SJCRH30 (cell line): Measurements from ENCODE around the gene JARID2. TPM values are rescaled to one million over a fixed set of nuclear protein-coding genes. Genes with fewer than 3 reads are reported as not detected.
A peak's percentile ranks its signal among the peaks of the same experiment; 100 is the strongest.

ENCODE experiments used
- DNase-seq, 2 experiments: peaks; one replicate each; pipeline ENCODE4 v3.0.0-alpha.2; 2015 to 2020
- H3K27ac ChIP-seq: fragments of 250-450 bp; sonication (Bioruptor Pico); 2 replicates; pipeline ENCODE4 v1.5.1; 2020; ENCODE audit warnings: mild to moderate bottlenecking, moderate library complexity
- H3K27me3 ChIP-seq: fragments of 250-450 bp; sonication (Bioruptor Pico); 2 replicates; pipeline ENCODE4 v1.5.1; 2020; ENCODE audit warnings: mild to moderate bottlenecking, moderate library complexity
- H3K36me3 ChIP-seq: fragments of 250-450 bp; sonication (Bioruptor Pico); 2 replicates; pipeline ENCODE4 v1.5.1; 2020; ENCODE audit warnings: mild to moderate bottlenecking, moderate library complexity
- H3K4me1 ChIP-seq: fragments of 250-450 bp; sonication (Bioruptor Pico); 2 replicates; pipeline ENCODE4 v1.5.1; 2020; ENCODE audit warnings: mild to moderate bottlenecking, moderate library complexity
- H3K4me3 ChIP-seq: fragments of 250-450 bp; sonication (Bioruptor Pico); 2 replicates; pipeline ENCODE4 v1.5.1; 2020; ENCODE audit warnings: mild to moderate bottlenecking, moderate library complexity
- H3K9me3 ChIP-seq: fragments of 250-450 bp; sonication (Bioruptor Pico); replicated peaks from 2 replicates; pipeline ENCODE4 v1.5.1; 2020; ENCODE audit warnings: mild to moderate bottlenecking, moderate library complexity
- total RNA-seq: library from RNA; depleted of rRNA; stranded (reverse); fragments of >200 nt; shearing (Covaris generic); gene quantifications from 2 replicates; pipeline ENCODE4 v1.2.3, GENCODE V29; 2014

The JARID2 gene
- total RNA-seq, 1 experiment from 2014 or later, result 18.5 TPM

DNA sequence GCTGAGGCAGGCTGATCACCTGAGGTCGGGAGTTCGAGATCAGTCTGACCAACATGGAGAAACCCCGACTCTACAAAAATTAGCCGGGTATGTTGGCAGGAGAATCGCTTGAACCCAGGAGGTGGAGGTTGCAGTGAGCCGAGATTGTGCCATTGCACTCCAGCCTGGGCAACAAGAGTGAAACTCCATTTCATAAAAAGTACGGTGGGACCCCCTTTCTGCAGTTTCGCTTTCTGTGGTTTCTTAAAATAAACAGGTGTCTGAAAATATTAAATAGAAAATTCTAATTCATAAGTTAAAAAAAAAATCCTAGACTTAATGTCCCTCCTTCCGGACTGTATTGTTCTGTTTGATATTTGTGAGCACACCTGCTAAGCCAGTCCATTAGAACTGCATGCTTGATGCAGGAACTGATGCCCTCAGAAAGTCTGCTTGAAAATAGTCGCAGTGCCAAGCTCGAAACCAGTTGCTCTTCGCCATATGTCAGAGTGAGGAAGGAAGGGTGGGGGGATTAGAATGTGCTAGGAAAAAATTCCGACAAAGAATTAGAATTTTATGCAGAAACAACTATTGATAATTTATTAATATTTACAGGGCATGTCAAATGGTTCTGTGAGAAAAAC is 85.9 kb downstream of the JARID2 start:
- peak in 1 of 2 experiments; percentile 40 for DNase-seq
- no peaks in the 10 kb centered on the region for H3K27me3 ChIP-seq
- H3K4me1 ChIP-seq, result peaks cover 40% of the 10 kb centered on the region
- H3K9me3 ChIP-seq, result no peaks in the 10 kb centered on the region
- H3K36me3 ChIP-seq, result no peaks in the 10 kb centered on the region
- peak overlapping the region; percentile 46 for H3K27ac ChIP-seq
- H3K4me3 ChIP-seq, result no peak overlapping the region

GRCh38 chr6:15332446-15332845 is 86.6 kb downstream of the JARID2 start:
- H3K27ac ChIP-seq, result peak overlapping the region; percentile 46

GRCh38 chr6:15335385-15335784 is 89.5 kb downstream of the JARID2 start:
- H3K9me3 ChIP-seq, result no peaks in the 10 kb centered on the region
- H3K27me3 ChIP-seq, result no peaks in the 10 kb centered on the region
- no peak for DNase-seq
- H3K4me1 ChIP-seq, result peaks cover 25% of the 10 kb centered on the region
- H3K27ac ChIP-seq, result no peak overlapping the region
- no peaks in the 10 kb centered on the region for H3K36me3 ChIP-seq
- H3K4me3 ChIP-seq, result no peak overlapping the region

More at GRCh38 chr6:15332446-15332845, 86.6 kb downstream of the JARID2 start:
- Histone ChIP-seq H3K27me3 (no peaks in the 10 kb centered on the region), H3K4me3 (no peak overlapping the region), H3K4me1 (peaks cover 40% of the 10 kb centered on the region), H3K9me3 (no peaks in the 10 kb centered on the region), H3K36me3 (no peaks in the 10 kb centered on the region)
- peak; percentile 84 to 88 for DNase-seq

DNA sequence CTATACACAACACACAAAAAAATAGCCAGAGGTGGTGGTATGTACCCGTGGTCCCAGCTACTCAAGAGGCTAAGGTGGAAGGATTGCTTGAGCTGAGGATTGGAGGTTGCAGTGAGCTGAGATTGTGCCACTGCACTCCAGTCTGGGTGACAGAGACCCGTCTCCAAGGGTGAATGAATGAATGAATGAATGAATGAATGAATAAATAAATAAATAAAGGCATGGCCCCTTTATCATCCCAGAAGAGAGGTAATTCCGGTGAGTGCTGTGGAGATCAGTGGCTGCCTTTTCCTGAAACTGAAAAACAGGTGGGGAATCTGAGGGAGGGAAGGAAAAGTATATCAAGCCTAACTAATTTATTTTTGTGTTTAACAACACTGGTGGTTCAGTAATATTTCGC is 90.0 kb downstream of the JARID2 start:
- Histone ChIP-seq H3K36me3 (no peaks in the 10 kb centered on the region), H3K27ac (no peak overlapping the region), H3K4me3 (no peak overlapping the region), H3K9me3 (no peaks in the 10 kb centered on the region), H3K4me1 (peaks cover 19% of the 10 kb centered on the region), H3K27me3 (no peaks in the 10 kb centered on the region)
- no peak for DNase-seq

GRCh38 chr6:15336900-15337560 is 91.2 kb downstream of the JARID2 start:
- DNase-seq, result no peak
- Histone ChIP-seq H3K4me1 (peaks cover 8% of the 10 kb centered on the region), H3K27me3 (no peaks in the 10 kb centered on the region), H3K27ac (no peak overlapping the region), H3K9me3 (no peaks in the 10 kb centered on the region), H3K4me3 (no peak overlapping the region), H3K36me3 (no peaks in the 10 kb centered on the region)

DNA sequence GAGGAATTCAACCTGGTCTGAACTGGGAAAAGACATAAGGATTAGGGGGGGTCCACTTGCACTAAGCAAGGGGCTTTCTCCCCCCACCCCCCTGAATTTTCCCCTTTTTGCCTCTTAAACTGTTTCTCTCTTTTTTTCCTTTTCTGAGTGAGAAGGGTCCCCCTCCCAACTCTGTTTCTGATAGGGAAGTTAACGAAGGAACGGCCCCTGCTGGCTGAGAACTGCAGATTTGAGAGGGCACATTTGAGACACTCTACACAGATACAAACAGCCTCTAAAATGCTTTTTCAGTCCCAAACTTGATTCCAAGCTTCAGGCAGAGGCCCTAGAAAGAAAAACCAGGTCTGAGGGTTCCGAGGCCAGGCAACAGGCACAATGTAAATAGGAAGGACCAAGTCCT is 91.7 kb downstream of the JARID2 start:
- no peaks in the 10 kb centered on the region for H3K36me3 ChIP-seq
- no peaks in the 10 kb centered on the region for H3K9me3 ChIP-seq
- H3K4me1 ChIP-seq, result peaks cover 5% of the 10 kb centered on the region; the same call in 1 of the 2 replicates
- no peak overlapping the region for H3K27ac ChIP-seq
- no peak for DNase-seq
- no peak overlapping the region for H3K4me3 ChIP-seq
- no peaks in the 10 kb centered on the region for H3K27me3 ChIP-seq

- no peaks in the 10 kb centered on the region for H3K27me3 ChIP-seq
Measured at GRCh38 chr6:15338476-15338875, 92.6 kb downstream of the JARID2 start.

GRCh38 chr6:15339081-15339480 is 93.2 kb downstream of the JARID2 start:
- DNase-seq, result no peak
- H3K27ac ChIP-seq, result no peak overlapping the region
- H3K27me3 ChIP-seq, result no peaks in the 10 kb centered on the region
- H3K4me3 ChIP-seq, result no peak overlapping the region
- no peaks in the 10 kb centered on the region for H3K4me1 ChIP-seq
- H3K36me3 ChIP-seq, result no peaks in the 10 kb centered on the region
- no peaks in the 10 kb centered on the region for H3K9me3 ChIP-seq

More at GRCh38 chr6:15338476-15338875, 92.6 kb downstream of the JARID2 start:
- no peak for DNase-seq
- no peaks in the 10 kb centered on the region for H3K4me1 ChIP-seq
- H3K4me3 ChIP-seq, result no peak overlapping the region
- H3K27ac ChIP-seq, result no peak overlapping the region
- H3K9me3 ChIP-seq, result no peaks in the 10 kb centered on the region
- H3K36me3 ChIP-seq, result no peaks in the 10 kb centered on the region

DNA sequence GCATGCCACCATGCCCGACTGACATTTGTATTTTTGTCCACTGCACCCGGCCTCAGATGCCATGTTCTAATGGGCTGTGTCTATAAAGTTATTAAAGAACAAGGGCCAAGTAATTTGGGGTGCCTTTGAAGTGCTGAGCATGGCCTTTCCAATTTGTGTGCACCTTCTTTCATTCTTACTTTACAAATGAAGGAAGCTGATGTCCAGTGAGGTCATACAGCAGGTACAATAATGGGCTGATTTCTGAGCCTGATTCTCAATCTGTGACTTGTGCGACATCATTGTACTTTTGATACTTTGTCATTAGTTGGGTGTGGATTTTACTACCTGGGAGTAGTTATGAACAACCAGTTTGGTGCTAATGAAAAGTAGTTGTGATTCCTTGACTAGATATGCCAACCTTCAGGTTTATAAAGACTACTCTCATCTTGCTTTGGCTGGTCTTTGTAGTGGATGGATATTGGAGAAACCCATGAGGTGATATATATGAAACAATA is 94.3 kb downstream of the JARID2 start:
- Histone ChIP-seq H3K27me3 (no peaks in the 10 kb centered on the region), H3K27ac (no peak overlapping the region), H3K4me3 (no peak overlapping the region), H3K36me3 (no peaks in the 10 kb centered on the region), H3K4me1 (no peaks in the 10 kb centered on the region), H3K9me3 (no peaks in the 10 kb centered on the region)
- no peak for DNase-seq

- no peaks in the 10 kb centered on the region for H3K27me3 ChIP-seq
- H3K27ac ChIP-seq, result no peak overlapping the region
Measured at GRCh38 chr6:15340775-15341174, 94.9 kb downstream of the JARID2 start.

DNA sequence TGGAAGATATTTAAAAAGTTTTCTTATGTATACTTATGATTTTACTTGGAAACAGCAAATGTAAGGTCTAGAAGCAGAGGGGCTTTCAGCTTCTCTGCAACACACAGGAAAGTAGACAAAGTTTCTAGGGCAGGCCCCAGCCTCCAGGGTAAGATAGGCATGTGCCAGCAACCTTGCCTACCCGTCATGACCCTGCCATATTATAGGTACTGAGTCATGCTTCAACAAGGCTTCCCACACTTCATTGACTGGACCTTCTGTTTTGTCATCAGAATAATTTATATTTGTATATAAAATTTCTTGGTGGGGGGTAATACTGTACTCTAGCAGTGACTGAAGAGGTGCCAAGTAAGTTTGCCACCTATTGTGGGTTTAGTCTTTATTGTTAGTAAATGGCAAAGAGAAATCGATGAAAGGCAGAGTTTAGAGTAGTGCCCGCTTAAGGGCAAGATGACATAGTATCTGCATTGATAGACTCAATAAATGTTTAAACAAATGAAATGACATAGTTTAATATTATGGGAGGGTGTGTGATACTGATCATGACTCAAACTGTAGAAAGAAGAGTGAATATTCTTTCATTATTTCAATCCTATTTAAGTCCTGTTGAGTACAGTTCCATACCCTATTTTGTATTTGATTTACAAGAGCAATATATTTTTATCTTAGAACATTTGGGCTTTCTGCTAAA is 95.6 kb downstream of the JARID2 start:
- Histone ChIP-seq H3K27ac (no peak overlapping the region), H3K4me3 (no peak overlapping the region)

More at GRCh38 chr6:15340775-15341174, 94.9 kb downstream of the JARID2 start:
- DNase-seq, result no peak
- H3K4me1 ChIP-seq, result peaks cover 4% of the 10 kb centered on the region; the same call in 1 of the 2 replicates
- H3K4me3 ChIP-seq, result no peak overlapping the region
- no peaks in the 10 kb centered on the region for H3K9me3 ChIP-seq
- H3K36me3 ChIP-seq, result no peaks in the 10 kb centered on the region

DNA sequence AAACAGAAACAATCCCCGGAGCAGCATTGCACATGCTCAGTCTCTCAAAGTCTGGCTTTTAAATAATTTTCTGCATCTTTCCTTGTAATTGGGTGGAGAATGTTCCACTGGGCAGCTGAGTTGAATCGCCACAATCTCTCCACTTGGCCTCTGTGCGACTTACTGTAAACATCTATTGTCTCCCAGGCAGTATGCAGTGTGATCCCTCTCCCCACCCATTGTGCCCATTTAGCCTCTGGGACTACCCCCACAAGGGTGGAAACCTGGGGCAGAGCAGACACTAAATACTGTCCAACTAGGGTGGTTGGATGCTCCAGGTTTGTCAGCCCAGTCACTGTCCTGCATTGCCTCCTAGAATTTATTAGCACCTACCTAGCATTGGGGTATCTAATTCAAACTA is 96.2 kb downstream of the JARID2 start:
- Histone ChIP-seq H3K4me1 (peaks cover 10% of the 10 kb centered on the region), H3K4me3 (no peak overlapping the region), H3K27me3 (no peaks in the 10 kb centered on the region), H3K9me3 (no peaks in the 10 kb centered on the region), H3K36me3 (no peaks in the 10 kb centered on the region), H3K27ac (no peak overlapping the region)
- DNase-seq, result no peak

More for the DNA sequence above, 95.6 kb downstream of the JARID2 start:
- H3K4me1 ChIP-seq, result peaks cover 10% of the 10 kb centered on the region
- H3K27me3 ChIP-seq, result no peaks in the 10 kb centered on the region
- H3K36me3 ChIP-seq, result no peaks in the 10 kb centered on the region
- no peaks in the 10 kb centered on the region for H3K9me3 ChIP-seq
- DNase-seq, result no peak

- H3K36me3 ChIP-seq, result no peaks in the 10 kb centered on the region
- H3K27me3 ChIP-seq, result no peaks in the 10 kb centered on the region
- H3K4me3 ChIP-seq, result no peak overlapping the region
- peaks cover 10% of the 10 kb centered on the region for H3K4me1 ChIP-seq
- DNase-seq, result no peak
- no peaks in the 10 kb centered on the region for H3K9me3 ChIP-seq
- no peak overlapping the region for H3K27ac ChIP-seq
Measured at GRCh38 chr6:15343490-15344191, 97.8 kb downstream of the JARID2 start.

GRCh38 chr6:15344192-15344519 is 98.3 kb downstream of the JARID2 start:
- DNase-seq, result no peak
- Histone ChIP-seq H3K27ac (no peak overlapping the region), H3K4me1 (peaks cover 10% of the 10 kb centered on the region), H3K9me3 (no peaks in the 10 kb centered on the region), H3K36me3 (no peaks in the 10 kb centered on the region), H3K27me3 (no peaks in the 10 kb centered on the region), H3K4me3 (no peak overlapping the region)

DNA sequence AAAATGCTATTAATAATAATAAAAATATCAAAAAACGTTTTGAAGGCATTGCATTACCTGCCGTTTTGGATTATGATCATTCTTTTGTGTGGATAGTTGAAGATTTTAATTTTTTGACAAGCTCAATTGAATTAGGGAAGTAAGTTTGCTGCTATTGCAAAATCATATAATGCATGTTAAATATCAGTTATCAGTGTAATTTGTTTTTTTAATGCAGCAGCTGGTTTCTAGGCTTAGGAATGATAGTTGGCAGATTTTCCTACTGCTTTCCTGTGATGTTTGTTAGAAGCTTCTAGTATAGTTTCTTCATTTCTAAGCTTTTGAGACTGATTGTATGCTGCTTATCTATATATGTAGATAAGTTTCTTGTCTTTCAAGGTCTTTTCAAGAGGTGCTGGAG is 99.0 kb downstream of the JARID2 start:
- no peaks in the 10 kb centered on the region for H3K27me3 ChIP-seq
- no peaks in the 10 kb centered on the region for H3K36me3 ChIP-seq
- H3K4me3 ChIP-seq, result no peak overlapping the region
- peaks cover 10% of the 10 kb centered on the region for H3K4me1 ChIP-seq
- DNase-seq, result no peak
- no peaks in the 10 kb centered on the region for H3K9me3 ChIP-seq
- H3K27ac ChIP-seq, result no peak overlapping the region
